ENCODE measurements around the gene CPA4. TPM values are rescaled to one million over a fixed set of nuclear protein-coding genes. Genes with fewer than 3 reads are reported as not detected.

The CPA4 gene
- total RNA-seq = 46.4 and 140 TPM in 2 replicates

GRCh38 chr7:130292682-130293257 is at the start of gene CPA4:
TSS of gene CPA4 (plus strand) at chr7:130293161. CDS start at chr7:130293181, 20 bp downstream.

GRCh38 chr7:130266258-130266960 is 26.6 kb upstream of the CPA4 start, which contains the start of gene CPA2:
TSS of gene CPA2 (plus strand) at chr7:130266863. CDS start at chr7:130266882, 19 bp downstream.

GRCh38 chr7:130344271-130344866 is 51.4 kb downstream of the CPA4 start, which contains the start of gene CPA5:
TSS of gene CPA5 (plus strand) at chr7:130344816. CDS start at chr7:130346486, 1,670 bp downstream.

Other genes starting within 250 kb of the CPA4 start
- 9.7 and 11.5 TPM in 2 replicates for gene ZC3HC1, start 241.8 kb upstream of the CPA4 start, total RNA-seq
- gene KLHDC10, start 222.6 kb upstream of the CPA4 start, total RNA-seq = 33.1 and 35.2 TPM in 2 replicates
- 8.8 and 9.9 TPM in 2 replicates for gene TMEM209, start 87.8 kb upstream of the CPA4 start, total RNA-seq
- gene SSMEM1, start 85.3 kb upstream of the CPA4 start, total RNA-seq = not detected in 2 replicates
- not detected in 2 replicates for gene CPA2, start 26.3 kb upstream of the CPA4 start, total RNA-seq
- gene CPA5, start 51.7 kb downstream of the CPA4 start, total RNA-seq = 0.07 TPM in 1 of 2 replicates, not detected in the other
- 0.39 and 0.40 TPM in 2 replicates for gene CPA1, start 87.3 kb downstream of the CPA4 start, total RNA-seq
- gene CEP41, start 147.9 kb downstream of the CPA4 start, total RNA-seq = 7.5 and 10.4 TPM in 2 replicates
- 262 and 361 TPM in 2 replicates for gene MEST, start 198.9 kb downstream of the CPA4 start, total RNA-seq

Data from smooth muscle cell of the pulmonary artery (primary cell).